AG04449 (cell line): ENCODE measurements around the gene ETHE1.

ENCODE experiments used
- CTCF ChIA-PET: fragments of 350-600 bp; formaldehyde crosslinking; extraction: SDS; loops from one replicate; lab custom pipeline; 2021; ENCODE audit warnings: antibody characterized with exemption; lab: Yijun Ruan, JAX
- POLR2A ChIA-PET: fragments of 400-600, 350-600 bp; formaldehyde crosslinking; extraction: SDS; loops from one replicate; lab custom pipeline; 2020; ENCODE audit warnings: antibody characterized with exemption, inconsistent platforms; lab: Yijun Ruan, JAX
- DNase-seq: peaks from one replicate; pipeline ENCODE4 v3.0.0-alpha.2; 2010; ENCODE audit warnings: low read depth, low spot score
- H3K4me3 ChIP-seq: 2 replicates; pipeline ENCODE4 v1.5.1; 2011; ENCODE audit warnings: low read depth, mild to moderate bottlenecking, control low read depth, low read length
- CTCF ChIP-seq: IDR thresholded peaks from one replicate; pipeline ENCODE4 v1.5.1; 2011; ENCODE audit warnings: mild to moderate bottlenecking, moderate library complexity, low read length, control low read depth, inconsistent platforms; ENCODE audit not compliant: insufficient read depth; ENCODE audit errors: missing control alignments

ETHE1 gene

GRCh38 chr19:43562226-43562697 lies 35.3 kb upstream of the ETHE1 start:
- no peak overlapping the region for H3K4me3 ChIP-seq
- CTCF ChIA-PET, result interaction anchor here (1.7 to 5.8 kb wide), 2 partner anchors 8 to 27 kb away, joined by 6 to 45 read pairs; no protein-coding TSS in a partner anchor
- no peak for DNase-seq
- TF ChIP-seq CTCF, result no peak
- POLR2A ChIA-PET, result interaction anchor here (0.9 kb wide), 1 partner anchor 29 kb away, joined by 3 read pairs; the partner anchor contains the start of gene ZNF575

- ChIA-PET POLR2A (no interaction called here), CTCF (interaction anchor here (0.6 to 10.5 kb wide), 4 partner anchors 7 to 38 kb away, joined by 3 to 208 read pairs (median 25); partner anchors contain the start of genes IRGQ and ZNF575)
- H3K4me3 ChIP-seq, result no peak overlapping the region
- DNase-seq, result no peak
- TF ChIP-seq CTCF, result no peak
These were observed 34.4 kb upstream of the ETHE1 start for GRCh38 chr19:43561139-43561970.

- no peak overlapping the region for H3K4me3 ChIP-seq
- no peak for DNase-seq
- no peak for TF ChIP-seq CTCF
- POLR2A ChIA-PET, result no interaction called here
- CTCF ChIA-PET, result interaction anchor here (0.6 to 10.5 kb wide), 4 partner anchors 7 to 39 kb away, joined by 3 to 208 read pairs (median 25); partner anchors contain the start of genes IRGQ and ZNF575
These were observed 33.7 kb upstream of the ETHE1 start for GRCh38 chr19:43560687-43561086.

- POLR2A ChIA-PET, result interaction anchor here (1.1 kb wide), 1 partner anchor 41 kb away, joined by 4 read pairs; the partner anchor contains the start of genes IRGQ and ZNF576
- CTCF ChIA-PET, result interaction anchor here (0.8 to 10.5 kb wide), 32 partner anchors 8 to 255 kb away, joined by 3 to 208 read pairs (median 6); partner anchors contain the start of genes IRGQ, PINLYP, PLAUR and XRCC1
- TF ChIP-seq CTCF, result peak; percentile 91
- no peak overlapping the region for H3K4me3 ChIP-seq
- peak; percentile 17 for DNase-seq
These were observed 28.3 kb upstream of the ETHE1 start for GRCh38 chr19:43555185-43555770.

GRCh38 chr19:43554317-43554895 lies 27.4 kb upstream of the ETHE1 start:
- POLR2A ChIA-PET, result interaction anchor here (1.1 kb wide), 1 partner anchor 42 kb away, joined by 4 read pairs; the partner anchor contains the start of genes IRGQ and ZNF576
- TF ChIP-seq CTCF, result no peak
- CTCF ChIA-PET, result interaction anchor here (0.8 to 10.5 kb wide), 33 partner anchors 9 to 265 kb away, joined by 3 to 208 read pairs (median 5); partner anchors contain the start of genes IRGQ, PINLYP, PLAUR and XRCC1
- no peak overlapping the region for H3K4me3 ChIP-seq
- DNase-seq, result no peak
